Hair follicular keratinocyte (primary cell): ENCODE results near the gene CEP63. TPM values are rescaled to one million over a fixed set of nuclear protein-coding genes. Genes with fewer than 3 reads are reported as not detected.

ENCODE experiments used
- total RNA-seq: library from RNA; depleted of rRNA; stranded (reverse); fragments of >200 nt; gene quantifications from 2 replicates; pipeline ENCODE4 v1.2.3, GENCODE V29; 2015

CEP63 gene
- 10.3 and 13.7 TPM in 2 replicates for total RNA-seq

DNA sequence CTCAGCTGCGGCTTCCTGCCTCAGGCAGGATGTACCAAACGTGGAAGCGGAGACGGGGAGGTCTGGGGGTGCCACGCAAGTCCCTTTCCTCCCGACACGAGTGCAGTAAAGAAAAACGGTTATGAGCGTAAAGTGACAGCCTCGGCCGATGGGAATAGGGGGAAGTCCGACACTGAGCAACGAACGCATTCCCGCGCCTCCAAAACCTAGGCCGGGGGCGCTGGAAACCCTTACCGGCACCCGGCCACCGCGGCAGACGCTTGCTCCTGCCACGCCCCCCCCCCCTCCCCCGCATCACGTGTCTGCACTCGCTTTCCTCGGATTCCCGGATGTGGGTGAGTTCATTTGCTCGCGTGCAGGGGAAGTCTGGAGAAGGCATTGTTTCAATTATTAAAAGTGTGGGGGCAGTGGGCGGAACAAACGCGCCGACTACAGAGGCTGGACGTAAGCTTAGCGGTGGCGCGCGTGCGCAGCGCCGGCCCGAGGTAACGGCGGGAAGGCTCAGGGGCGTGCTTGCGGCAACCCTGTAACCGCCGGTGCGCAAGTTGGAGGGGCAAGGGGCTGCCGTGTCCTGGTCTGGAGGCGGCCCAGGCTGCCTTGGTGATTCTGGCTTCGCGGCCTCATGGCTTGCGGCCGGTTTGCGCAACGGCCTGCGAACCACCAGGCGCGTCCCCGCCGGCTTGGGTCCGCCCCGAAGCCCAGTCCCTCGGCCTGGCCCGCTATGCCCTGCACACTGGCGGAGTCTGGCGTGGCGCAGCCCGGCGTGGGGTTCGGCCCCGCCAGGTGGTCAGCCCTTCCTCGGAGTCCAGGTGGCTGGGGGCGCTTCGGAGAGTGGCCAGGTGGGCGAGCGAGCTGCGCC, at the start of gene CEP63, which contains the start of gene ANAPC13:
Gene CEP63, plus strand, starts transcription at position 340 of the 859 bp plus-strand sequence. CDS start 9,264 bp downstream, outside the sequence.
Gene ANAPC13, minus strand, starts transcription at position 268 of the 859 bp plus-strand sequence. CDS start 3,081 bp downstream, outside the sequence.

Other genes starting within 250 kb of the CEP63 start
- gene RYK, start 235.2 kb upstream of the CEP63 start, total RNA-seq = 57.7 and 65.8 TPM in 2 replicates
- gene AMOTL2, start 111.6 kb upstream of the CEP63 start, total RNA-seq = 50.2 and 55.9 TPM in 2 replicates
- gene ANAPC13, start 72 bp upstream of the CEP63 start, total RNA-seq = 50.1 and 53.2 TPM in 2 replicates
- gene KY, start 165.0 kb downstream of the CEP63 start, total RNA-seq = not detected in 2 replicates